Mesendoderm (in vitro differentiated cells): ENCODE measurements around the gene ADGRG1.

Experiments
- DNase-seq: peaks from one replicate; pipeline ENCODE4 v3.0.0; 2013
- H2AK5ac ChIP-seq: 2 replicates; pipeline ENCODE4 v1.6.1; 2013; ENCODE audit warnings: low read length, inconsistent platforms
- H2BK120ac ChIP-seq: 2 replicates; pipeline ENCODE4 v1.6.1; 2013; ENCODE audit warnings: low read depth, mild to moderate bottlenecking, low read length, moderate library complexity, mixed read lengths
- H2BK15ac ChIP-seq: replicated peaks from 2 replicates; pipeline ENCODE4 v1.6.1; 2013; ENCODE audit warnings: low read depth, mild to moderate bottlenecking, moderate library complexity
- H2BK5ac ChIP-seq: 2 replicates; pipeline ENCODE4 v1.6.1; 2013; ENCODE audit warnings: low read length, inconsistent platforms
- H3K18ac ChIP-seq: 2 replicates; pipeline ENCODE4 v1.6.1; 2013; ENCODE audit warnings: mild to moderate bottlenecking, low read length, mixed read lengths
- H3K23ac ChIP-seq: one replicate; pipeline ENCODE4 v1.6.1; 2013; ENCODE audit warnings: low read length
- H3K27ac ChIP-seq: 2 replicates; pipeline ENCODE4 v1.5.1; 2013; ENCODE audit warnings: low read depth, mild to moderate bottlenecking, inconsistent platforms, low read length, moderate library complexity
- H3K27me3 ChIP-seq: 2 replicates; pipeline ENCODE4 v1.6.1; 2013; ENCODE audit warnings: low read length, control low read depth, mild to moderate bottlenecking, inconsistent platforms; ENCODE audit not compliant: insufficient read depth, poor library complexity
- H3K36me3 ChIP-seq: 2 replicates; pipeline ENCODE4 v1.6.1; 2013; ENCODE audit warnings: low read length, inconsistent platforms; ENCODE audit not compliant: control insufficient read depth, insufficient read depth
- H3K4ac ChIP-seq: one replicate; pipeline ENCODE4 v1.6.1; 2013; ENCODE audit warnings: low read depth, mild to moderate bottlenecking, low read length, moderate library complexity
- H3K4me1 ChIP-seq: 2 replicates; pipeline ENCODE4 v1.6.1; 2013; ENCODE audit warnings: low read depth, low read length, inconsistent platforms; ENCODE audit not compliant: control insufficient read depth
- H3K4me2 ChIP-seq: 2 replicates; pipeline ENCODE4 v1.6.1; 2013; ENCODE audit warnings: low read length
- H3K4me3 ChIP-seq: 2 replicates; pipeline ENCODE4 v1.5.1; 2013; ENCODE audit warnings: mild to moderate bottlenecking, low read length
- H3K56ac ChIP-seq: one replicate; pipeline ENCODE4 v1.6.1; 2013; ENCODE audit warnings: low read length
- H3K79me1 ChIP-seq: 2 replicates; pipeline ENCODE4 v1.6.1; 2013; ENCODE audit warnings: low read length, inconsistent platforms
- H3K79me2 ChIP-seq: 2 replicates; pipeline ENCODE4 v1.6.1; 2013; ENCODE audit warnings: mild to moderate bottlenecking, low read length; ENCODE audit not compliant: control insufficient read depth, insufficient read depth
- H3K9ac ChIP-seq: 2 replicates; pipeline ENCODE4 v1.6.1; 2013; ENCODE audit warnings: low read length, inconsistent platforms
- H4K5ac ChIP-seq: one replicate; pipeline ENCODE4 v1.6.1; 2013; ENCODE audit warnings: low read length
- H4K8ac ChIP-seq: one replicate; pipeline ENCODE4 v1.6.1; 2013; ENCODE audit warnings: low read depth, mild to moderate bottlenecking, control low read depth, low read length, moderate library complexity
- WGBS: extraction: QIAGEN DNeasy Blood & Tissue Kit; methylation state at CpG from one replicate; pipeline ENCODE4 v1.1.7; 2013; ENCODE audit warnings: low lambda C conversion rate, missing lambda C conversion rate; ENCODE audit not compliant: insufficient coverage; ENCODE audit errors: extremely low coverage; 5-methylcytosine and 5-hydroxymethylcytosine counted together

Gene ADGRG1

DNA sequence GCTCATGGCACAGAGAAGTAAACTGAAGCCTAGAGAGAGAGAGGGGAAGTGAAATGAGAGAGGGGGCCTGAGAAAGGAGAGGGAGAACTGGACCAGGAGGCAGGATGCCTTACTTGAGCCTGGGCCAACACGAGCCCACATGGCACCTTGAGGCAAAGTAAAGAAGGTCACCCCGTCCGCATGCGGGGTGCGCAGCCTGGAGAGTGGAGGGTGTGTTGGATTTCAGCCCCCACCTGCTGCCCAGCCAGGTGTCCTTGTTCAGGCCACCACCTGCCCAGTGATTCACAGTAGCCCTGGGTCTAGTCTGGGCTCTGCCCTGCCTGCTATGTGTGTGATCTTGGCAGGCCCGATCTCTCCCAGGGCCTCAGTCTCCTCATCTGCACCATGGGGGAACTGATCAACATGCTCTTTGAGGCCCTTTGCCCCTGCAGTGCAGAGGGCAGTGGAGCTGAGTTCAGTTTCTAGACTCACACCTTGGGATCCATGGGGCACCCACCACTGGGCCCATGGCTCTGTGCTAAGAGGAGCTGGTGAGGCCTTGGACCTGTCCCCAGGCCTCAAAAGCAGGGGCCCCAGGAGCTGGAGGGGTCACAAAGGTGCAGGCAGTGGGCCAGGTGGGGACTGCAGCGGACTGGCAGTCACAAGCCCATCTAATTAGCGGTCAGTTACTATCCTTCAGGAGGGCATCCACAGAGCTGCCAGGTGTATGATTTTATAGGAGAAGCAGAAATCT lies 56.4 kb downstream of the ADGRG1 start:
- no peaks in the 10 kb centered on the region for H3K79me1 ChIP-seq
- no peak overlapping the region for H3K27ac ChIP-seq
- H3K56ac ChIP-seq, result no peak overlapping the region
- H2BK5ac ChIP-seq, result no peak overlapping the region
- DNase-seq, result no peak
- H3K79me2 ChIP-seq, result no peaks in the 10 kb centered on the region
- H3K18ac ChIP-seq, result no peak overlapping the region
- H3K4me2 ChIP-seq, result no peak overlapping the region
- no peak overlapping the region for H4K5ac ChIP-seq
- H2BK120ac ChIP-seq, result no peak overlapping the region
- H3K23ac ChIP-seq, result no peak overlapping the region
- H3K4ac ChIP-seq, result no peak overlapping the region
- H3K27me3 ChIP-seq, result no peaks in the 10 kb centered on the region
- no peak overlapping the region for H3K9ac ChIP-seq
- H3K36me3 ChIP-seq, result no peaks in the 10 kb centered on the region
- H2BK15ac ChIP-seq, result no peak overlapping the region
- WGBS, result no CpG with 5 or more reads among the region's 8 CpGs
- no peak overlapping the region for H3K4me3 ChIP-seq
- H2AK5ac ChIP-seq, result no peak overlapping the region
- H4K8ac ChIP-seq, result no peak overlapping the region
- no peaks in the 10 kb centered on the region for H3K4me1 ChIP-seq

GRCh38 chr16:57685633-57686032 lies 57.2 kb downstream of the ADGRG1 start:
- Histone ChIP-seq H3K23ac (no peak overlapping the region), H3K4ac (no peak overlapping the region), H3K27me3 (no peaks in the 10 kb centered on the region), H3K4me3 (no peak overlapping the region), H3K9ac (no peak overlapping the region), H2BK5ac (no peak overlapping the region), H3K79me1 (no peaks in the 10 kb centered on the region), H4K5ac (no peak overlapping the region), H2AK5ac (no peak overlapping the region), H3K36me3 (no peaks in the 10 kb centered on the region), H3K79me2 (no peaks in the 10 kb centered on the region), H2BK15ac (no peak overlapping the region), H3K4me1 (no peaks in the 10 kb centered on the region), H2BK120ac (no peak overlapping the region), H3K4me2 (no peak overlapping the region), H3K56ac (no peak overlapping the region), H3K27ac (no peak overlapping the region), H3K18ac (no peak overlapping the region), H4K8ac (no peak overlapping the region)
- DNase-seq, result no peak
- whole genome bisulfite sequencing, result no CpG with 5 or more reads among the region's 11 CpGs

DNA sequence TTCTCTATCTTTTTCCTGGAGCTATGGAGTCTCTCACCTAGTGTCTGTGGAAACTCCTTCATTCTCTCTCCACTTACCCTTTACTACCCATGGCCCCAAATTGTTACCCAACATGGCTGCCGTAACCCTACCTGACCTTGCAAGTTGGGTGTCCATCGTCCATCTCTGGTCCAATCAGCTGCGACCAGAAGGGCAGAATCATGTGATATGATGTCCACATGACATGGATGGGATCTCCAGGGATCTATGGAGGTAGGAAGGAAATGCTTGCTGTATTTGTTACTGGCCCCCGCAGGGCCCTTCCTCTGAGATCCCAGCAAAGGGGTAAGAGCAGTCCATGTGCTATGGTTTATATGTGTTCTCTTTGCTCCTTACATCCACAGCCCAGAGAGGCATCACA lies 58.1 kb downstream of the ADGRG1 start:
- Histone ChIP-seq H2BK15ac (no peak overlapping the region), H2AK5ac (no peak overlapping the region), H3K27me3 (no peaks in the 10 kb centered on the region), H2BK120ac (no peak overlapping the region), H3K4me2 (no peak overlapping the region), H4K8ac (no peak overlapping the region), H3K18ac (no peak overlapping the region), H3K4me1 (no peaks in the 10 kb centered on the region), H4K5ac (no peak overlapping the region), H2BK5ac (no peak overlapping the region), H3K36me3 (no peaks in the 10 kb centered on the region), H3K79me1 (no peaks in the 10 kb centered on the region), H3K4me3 (no peak overlapping the region), H3K27ac (no peak overlapping the region), H3K23ac (no peak overlapping the region), H3K56ac (no peak overlapping the region), H3K79me2 (no peaks in the 10 kb centered on the region), H3K4ac (no peak overlapping the region), H3K9ac (no peak overlapping the region)
- no CpG with 5 or more reads among the region's 4 CpGs for WGBS
- DNase-seq, result peak; percentile 37

DNA sequence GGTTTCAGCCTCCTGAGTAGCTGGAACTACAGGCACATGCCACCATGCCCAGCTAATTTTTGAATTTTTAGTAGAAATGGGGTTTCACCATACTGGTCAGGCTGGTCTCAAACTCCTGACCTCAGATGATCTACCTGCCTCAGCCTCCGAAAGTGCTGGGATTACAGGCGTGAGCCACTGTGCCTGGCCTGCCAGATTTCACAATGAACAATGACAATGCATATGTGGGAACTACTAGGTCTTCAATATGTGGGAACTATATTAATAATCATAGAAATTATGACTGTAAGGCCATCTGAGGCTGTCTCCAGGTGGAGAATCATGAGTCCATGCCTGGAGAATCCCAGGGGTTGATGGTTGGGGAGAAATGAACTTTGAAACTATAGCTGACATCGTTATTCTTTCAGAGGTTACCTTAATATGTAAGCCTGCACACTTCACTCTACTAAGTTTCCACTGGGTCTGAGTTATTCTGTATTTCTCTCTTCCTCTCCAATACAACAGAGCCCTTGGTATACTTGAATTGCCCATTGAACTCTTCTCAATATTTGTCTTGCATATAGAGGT lies 59.0 kb downstream of the ADGRG1 start:
- Histone ChIP-seq H3K23ac (no peak overlapping the region), H4K8ac (no peak overlapping the region), H3K27me3 (no peaks in the 10 kb centered on the region), H3K36me3 (no peaks in the 10 kb centered on the region), H3K56ac (no peak overlapping the region), H3K4me1 (no peaks in the 10 kb centered on the region), H3K4ac (no peak overlapping the region), H3K79me2 (no peaks in the 10 kb centered on the region), H3K9ac (no peak overlapping the region), H2BK120ac (no peak overlapping the region), H3K4me2 (no peak overlapping the region), H2BK5ac (no peak overlapping the region), H2BK15ac (no peak overlapping the region), H3K27ac (no peak overlapping the region), H4K5ac (no peak overlapping the region), H2AK5ac (no peak overlapping the region), H3K79me1 (no peaks in the 10 kb centered on the region), H3K4me3 (no peak overlapping the region), H3K18ac (no peak overlapping the region)
- WGBS, result no CpG with 5 or more reads among the region's 3 CpGs
- DNase-seq, result no peak

DNA sequence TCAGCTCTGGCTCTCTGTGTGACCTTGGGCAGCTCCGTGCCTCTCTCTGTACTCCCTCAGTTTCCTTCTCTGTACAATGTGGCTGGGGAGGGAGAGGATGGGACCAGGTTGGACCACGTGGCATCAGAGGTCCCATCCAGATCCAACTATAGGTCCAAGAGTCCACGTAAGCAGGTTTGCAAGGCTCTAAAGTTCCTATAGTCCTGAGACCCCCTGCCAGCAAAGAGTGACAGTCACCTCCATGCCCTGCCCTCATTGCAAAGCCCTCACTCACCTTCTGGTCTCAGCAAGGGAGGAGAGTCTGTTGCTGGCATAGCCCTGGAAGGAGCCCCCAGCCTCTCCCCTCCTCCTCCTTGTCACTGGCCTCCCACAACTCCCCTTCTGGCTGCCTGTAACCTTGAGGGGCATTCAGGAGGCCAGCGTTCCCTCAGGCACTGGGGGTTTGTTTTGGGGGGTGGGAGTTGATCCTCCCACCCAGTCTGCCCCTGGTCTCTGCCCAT lies 60.1 kb downstream of the ADGRG1 start:
- Histone ChIP-seq H4K8ac (no peak overlapping the region), H3K4me1 (no peaks in the 10 kb centered on the region), H3K56ac (no peak overlapping the region), H3K27me3 (no peaks in the 10 kb centered on the region), H3K23ac (no peak overlapping the region), H2BK120ac (no peak overlapping the region), H3K4ac (no peak overlapping the region), H3K36me3 (no peaks in the 10 kb centered on the region), H3K9ac (no peak overlapping the region), H4K5ac (no peak overlapping the region), H3K4me3 (no peak overlapping the region), H3K79me2 (no peaks in the 10 kb centered on the region), H2BK15ac (no peak overlapping the region), H2BK5ac (no peak overlapping the region), H3K18ac (no peak overlapping the region), H2AK5ac (no peak overlapping the region), H3K4me2 (no peak overlapping the region), H3K27ac (no peak overlapping the region), H3K79me1 (no peaks in the 10 kb centered on the region)
- no CpG with 5 or more reads among the region's 4 CpGs for WGBS
- no peak for DNase-seq
